HepG2 (cell line): ENCODE data around the gene MEF2B. TPM values are rescaled to one million over a fixed set of nuclear protein-coding genes. Genes with fewer than 3 reads are reported as not detected.

Experiments
- AFF4 ChIP-seq: sonication (generic); formaldehyde crosslinking; IDR thresholded peaks from 2 replicates; pipeline ENCODE4 v1.4.0; 2020; ENCODE audit warnings: missing genetic modification reagents
- DNMT1 ChIP-seq: sonication (generic); formaldehyde crosslinking; IDR thresholded peaks from 2 replicates; pipeline ENCODE4 v1.5.1; 2020; ENCODE audit warnings: mild to moderate bottlenecking, missing genetic modification reagents
- HMGA1 ChIP-seq: sonication (generic); formaldehyde crosslinking; conservative IDR thresholded peaks from 2 replicates; pipeline ENCODE4 v1.4.0; 2020; ENCODE audit warnings: missing genetic modification reagents
- JDP2 ChIP-seq: sonication (generic); formaldehyde crosslinking; IDR thresholded peaks from 2 replicates; pipeline ENCODE4 v1.8.1; 2022; ENCODE audit warnings: missing genetic modification reagents, borderline replicate concordance
- MIER3 ChIP-seq: IDR thresholded peaks from 2 replicates; pipeline ENCODE4 v1.6.1; 2016; ENCODE audit warnings: missing compliant biosample characterization, borderline replicate concordance
- NAIF1 ChIP-seq: sonication (generic); formaldehyde crosslinking; IDR thresholded peaks from 2 replicates; pipeline ENCODE4 v1.5.0; 2020; ENCODE audit warnings: mild to moderate bottlenecking, missing genetic modification reagents, borderline replicate concordance
- RNF2 ChIP-seq: fragments of 450-650 bp; conservative IDR thresholded peaks from 2 replicates; pipeline ENCODE4 v1.6.1; 2016; ENCODE audit warnings: low read depth
- TBX2 ChIP-seq: sonication (generic); formaldehyde crosslinking; IDR thresholded peaks from 2 replicates; pipeline ENCODE4 v1.5.0; 2020; ENCODE audit warnings: missing genetic modification reagents, mild to moderate bottlenecking, borderline replicate concordance
- YEATS4 ChIP-seq: sonication (generic); formaldehyde crosslinking; IDR thresholded peaks from 2 replicates; pipeline ENCODE4 v1.4.0; 2020; ENCODE audit warnings: missing genetic modification reagents, borderline replicate concordance
- ZNF142 ChIP-seq: sonication (generic); formaldehyde crosslinking; IDR thresholded peaks from 2 replicates; pipeline ENCODE4 v1.4.0; 2020; ENCODE audit warnings: missing genetic modification reagents
- ZNF235 ChIP-seq: sonication (generic); formaldehyde crosslinking; IDR thresholded peaks from 2 replicates; pipeline ENCODE4 v1.8.1; 2023; ENCODE audit warnings: mild to moderate bottlenecking, missing genetic modification reagents, borderline replicate concordance
- ZNF562 ChIP-seq: sonication (generic); formaldehyde crosslinking; IDR thresholded peaks from 2 replicates; pipeline ENCODE4 v1.8.0; 2022; ENCODE audit warnings: missing genetic modification reagents, borderline replicate concordance
- ZNF841 ChIP-seq: sonication (generic); formaldehyde crosslinking; IDR thresholded peaks from 2 replicates; pipeline ENCODE4 v1.8.1; 2023; ENCODE audit warnings: missing genetic modification reagents, borderline replicate concordance
- polyA plus RNA-seq, 8 experiments: library from polyadenylated mRNA; depleted of rRNA in 3 of 8; stranded (reverse) in 7 of 8; unstranded in 1 of 8; fragments of >200 nt; fragmentation: Illumina TruSeq in 4 of 8; extraction: Trizol in 4 of 8; gene quantifications; 2 replicates each; pipeline versions ENCODE4 v1.2.1 to v1.2.3, GENCODE V29; 2011 to 2016; ENCODE audit warnings: low read depth in 4 of 8, missing spikeins in 1 of 8, mixed read lengths in 1 of 8; ENCODE audit not compliant: insufficient read depth in 1 of 8
- total RNA-seq, 5 experiments: library from RNA; depleted of rRNA; stranded (reverse); fragments of >200 nt; fragmentation: Illumina TruSeq; extraction: Trizol; gene quantifications; 2 replicates each; pipeline ENCODE4 v1.2.3, GENCODE V29; 2016; ENCODE audit warnings: low read depth in 1 of 5
- TF ChIP-seq, protein P1 (sequence below): sonication (generic); formaldehyde crosslinking; IDR thresholded peaks from 2 replicates; pipeline ENCODE4 v1.5.1; 2020; ENCODE audit warnings: missing genetic modification reagents, mild to moderate bottlenecking, borderline replicate concordance

The MEF2B gene
- total and polyA plus RNA-seq, 2 of the 13 experiments (the other 11 are each of a cell fraction or from before 2014, with no cell fraction given): 1.2 to 1.7 TPM

DNA sequence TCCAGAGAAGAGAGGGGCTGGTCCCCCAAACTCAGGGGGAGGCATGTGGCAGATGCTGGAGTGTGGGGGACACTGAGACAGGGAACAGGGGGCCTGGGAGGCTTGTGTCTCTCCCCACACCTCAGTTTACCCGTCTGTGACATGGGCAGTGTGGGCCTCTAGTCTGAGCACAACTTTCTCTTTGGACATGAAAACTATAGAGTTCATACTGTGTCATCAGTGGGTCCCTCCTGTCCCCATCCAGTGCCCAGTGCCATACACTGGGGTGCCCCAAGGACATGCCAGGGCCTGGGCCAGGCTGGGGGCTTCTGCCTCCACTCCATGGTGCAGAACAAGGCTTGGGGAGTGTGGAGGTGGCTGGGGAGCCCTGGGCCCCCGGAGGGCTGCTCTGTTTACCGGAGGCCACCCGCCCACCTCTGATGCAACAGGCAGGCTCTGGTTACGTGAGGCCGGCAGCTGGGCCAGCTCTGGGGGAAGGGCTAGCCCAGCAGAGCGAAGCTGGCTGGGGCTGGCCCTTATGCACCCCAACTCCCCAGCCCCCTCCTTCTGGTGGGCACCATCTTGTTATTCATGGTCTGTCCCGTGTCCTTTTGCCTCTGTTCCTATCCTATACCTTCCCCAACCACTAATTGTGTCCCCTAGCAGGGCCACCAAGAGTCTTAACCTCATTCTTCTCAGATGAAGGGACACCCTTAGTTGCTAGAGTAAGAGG, 1.9 kb upstream of the MEF2B start (continued):
- TF ChIP-seq AFF4 (CRISPR knock-in tag) (no peak), MIER3 (CRISPR knock-in tag) (no peak), TBX2 (CRISPR knock-in tag) (no peak; the same call in 1 of the 2 replicates), HMGA1 (CRISPR knock-in tag) (no peak), YEATS4 (0 out of 2 replicates have a peak, but pooled peaks have one; percentile 42), NAIF1 (no peak), RNF2 (no peak), DNMT1 (CRISPR knock-in tag) (no peak), JDP2 (CRISPR knock-in tag) (no peak), ZNF235 (no peak), ZNF142 (CRISPR knock-in tag) (no peak), ZNF562 (CRISPR knock-in tag) (no peak), ZNF841 (CRISPR knock-in tag) (no peak)
- TF ChIP-seq, protein P1, sequence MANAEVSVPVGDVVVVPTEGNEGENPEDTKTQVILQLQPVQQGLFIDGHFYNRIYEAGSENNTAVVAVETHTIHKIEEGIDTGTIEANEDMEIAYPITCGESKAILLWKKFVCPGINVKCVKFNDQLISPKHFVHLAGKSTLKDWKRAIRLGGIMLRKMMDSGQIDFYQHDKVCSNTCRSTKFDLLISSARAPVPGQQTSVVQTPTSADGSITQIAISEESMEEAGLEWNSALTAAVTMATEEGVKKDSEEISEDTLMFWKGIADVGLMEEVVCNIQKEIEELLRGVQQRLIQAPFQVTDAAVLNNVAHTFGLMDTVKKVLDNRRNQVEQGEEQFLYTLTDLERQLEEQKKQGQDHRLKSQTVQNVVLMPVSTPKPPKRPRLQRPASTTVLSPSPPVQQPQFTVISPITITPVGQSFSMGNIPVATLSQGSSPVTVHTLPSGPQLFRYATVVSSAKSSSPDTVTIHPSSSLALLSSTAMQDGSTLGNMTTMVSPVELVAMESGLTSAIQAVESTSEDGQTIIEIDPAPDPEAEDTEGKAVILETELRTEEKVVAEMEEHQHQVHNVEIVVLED (CRISPR knock-in tag): no peak
